ENCODE results near the gene SPTLC3.
"Not testable (repeated sequence)": the region's sequence is repeated elsewhere in the genome, so short reads cannot be mapped to it uniquely, and the experiment has no call there.

Gene SPTLC3

GRCh38 chr20:12976720-12977309 is 32.0 kb upstream of the SPTLC3 start:
- H3K4me1 Mint-ChIP-seq (ENCODE audit: low read depth in 2 of 2): no peaks in the 10 kb centered on the region
- no peak overlapping the region for H3K4me3 Mint-ChIP-seq
- no peaks in the 10 kb centered on the region for H3K27me3 Mint-ChIP-seq
- no peak for ATAC-seq (replicated peaks)
- DNase-seq: no peak
- no peak overlapping the region for H3K27ac Mint-ChIP-seq
- H3K36me3 Mint-ChIP-seq (ENCODE audit: insufficient read depth): no peaks in the 10 kb centered on the region
- peaks cover 5 to 6% of the 10 kb centered on the region in 2 donors for H3K9me3 Mint-ChIP-seq

- no peak overlapping the region for H3K27ac Mint-ChIP-seq
- ATAC-seq (replicated peaks) (no peak), DNase-seq (no peak)
- H3K27me3 Mint-ChIP-seq: no peaks in the 10 kb centered on the region
- no peaks in the 10 kb centered on the region for H3K36me3 Mint-ChIP-seq (ENCODE audit: insufficient read depth)
- H3K4me3 Mint-ChIP-seq: no peak overlapping the region
- H3K9me3 Mint-ChIP-seq: peaks cover 5 to 6% of the 10 kb centered on the region in 2 donors
- H3K4me1 Mint-ChIP-seq (ENCODE audit: low read depth in 2 of 2): no peaks in the 10 kb centered on the region
Observed at GRCh38 chr20:12977328-12978125, 31.2 kb upstream of the SPTLC3 start.

- DNase-seq (no peak), ATAC-seq (replicated peaks) (no peak)
- no peaks in the 10 kb centered on the region for H3K36me3 Mint-ChIP-seq (ENCODE audit: insufficient read depth)
- H3K4me3 Mint-ChIP-seq: no peak overlapping the region
- no peaks in the 10 kb centered on the region for H3K4me1 Mint-ChIP-seq (ENCODE audit: low read depth in 2 of 2)
- no peaks in the 10 kb centered on the region for H3K27me3 Mint-ChIP-seq
- peaks cover 5 to 6% of the 10 kb centered on the region in 2 donors for H3K9me3 Mint-ChIP-seq
- H3K27ac Mint-ChIP-seq: no peak overlapping the region
Observed at GRCh38 chr20:12978126-12978394, 30.7 kb upstream of the SPTLC3 start.

- Mint-ChIP-seq H3K27me3 (no peaks in the 10 kb centered on the region), H3K27ac (no peak overlapping the region), H3K4me3 (no peak overlapping the region), H3K9me3 (peaks cover 5 to 6% of the 10 kb centered on the region in 2 donors), H3K36me3 (ENCODE audit: insufficient read depth) (no peaks in the 10 kb centered on the region), H3K4me1 (ENCODE audit: low read depth in 2 of 2) (no peaks in the 10 kb centered on the region)
- no peak for DNase-seq
- ATAC-seq (replicated peaks): no peak
Observed at GRCh38 chr20:12978613-12979495, 29.9 kb upstream of the SPTLC3 start.

GRCh38 chr20:12979713-12980112 is 29.1 kb upstream of the SPTLC3 start:
- not testable (repeated sequence) for DNase-seq; H3K36me3 Mint-ChIP-seq (ENCODE audit: insufficient read depth); H3K27ac Mint-ChIP-seq; H3K4me1 Mint-ChIP-seq (ENCODE audit: low read depth in 2 of 2); ATAC-seq (replicated peaks); H3K27me3 Mint-ChIP-seq; H3K9me3 Mint-ChIP-seq; H3K4me3 Mint-ChIP-seq

GRCh38 chr20:12982098-12982497 is 26.7 kb upstream of the SPTLC3 start:
- DNase-seq (no peak), ATAC-seq (replicated peaks) (no peak)
- Mint-ChIP-seq H3K4me1 (ENCODE audit: low read depth in 2 of 2) (no peaks in the 10 kb centered on the region), H3K9me3 (peaks cover 3 to 6% of the 10 kb centered on the region in 2 donors), H3K36me3 (ENCODE audit: insufficient read depth) (no peaks in the 10 kb centered on the region), H3K4me3 (no peak overlapping the region), H3K27me3 (no peaks in the 10 kb centered on the region), H3K27ac (no peak overlapping the region)

- Mint-ChIP-seq H3K36me3 (ENCODE audit: insufficient read depth) (no peaks in the 10 kb centered on the region), H3K4me3 (no peak overlapping the region)
Observed at GRCh38 chr20:12984069-12984765, 24.6 kb upstream of the SPTLC3 start.

GRCh38 chr20:12984863-12985262 is 23.9 kb upstream of the SPTLC3 start:
- ATAC-seq (replicated peaks) (no peak), DNase-seq (no peak)
- Mint-ChIP-seq H3K4me3 (no peak overlapping the region), H3K4me1 (ENCODE audit: low read depth in 2 of 2) (no peaks in the 10 kb centered on the region), H3K27me3 (no peaks in the 10 kb centered on the region), H3K27ac (no peak overlapping the region), H3K36me3 (ENCODE audit: insufficient read depth) (no peaks in the 10 kb centered on the region), H3K9me3 (peaks cover 0 to 6% of the 10 kb centered on the region in 2 donors)

More at GRCh38 chr20:12984069-12984765, 24.6 kb upstream of the SPTLC3 start:
- DNase-seq (no peak), ATAC-seq (replicated peaks) (no peak)
- Mint-ChIP-seq H3K27me3 (no peaks in the 10 kb centered on the region), H3K4me1 (ENCODE audit: low read depth in 2 of 2) (no peaks in the 10 kb centered on the region), H3K27ac (no peak overlapping the region), H3K9me3 (peaks cover 0 to 6% of the 10 kb centered on the region in 2 donors)

GRCh38 chr20:12987261-12987660 is 21.5 kb upstream of the SPTLC3 start:
- no peak for DNase-seq
- no peak overlapping the region for H3K27ac Mint-ChIP-seq
- peaks cover 0 to 2% of the 10 kb centered on the region in 2 donors for H3K9me3 Mint-ChIP-seq
- no peak for ATAC-seq (replicated peaks)
- H3K4me3 Mint-ChIP-seq: no peak overlapping the region
- H3K36me3 Mint-ChIP-seq (ENCODE audit: insufficient read depth): no peaks in the 10 kb centered on the region
- H3K27me3 Mint-ChIP-seq: no peaks in the 10 kb centered on the region
- H3K4me1 Mint-ChIP-seq (ENCODE audit: low read depth in 2 of 2): no peaks in the 10 kb centered on the region

- ATAC-seq (replicated peaks) (no peak), DNase-seq (no peak)
- Mint-ChIP-seq H3K36me3 (ENCODE audit: insufficient read depth) (no peaks in the 10 kb centered on the region), H3K27ac (no peak overlapping the region), H3K4me1 (ENCODE audit: low read depth in 2 of 2) (no peaks in the 10 kb centered on the region), H3K4me3 (no peak overlapping the region), H3K27me3 (no peaks in the 10 kb centered on the region), H3K9me3 (peaks cover 0 to 2% of the 10 kb centered on the region in 2 donors)
Observed at GRCh38 chr20:12989586-12990115, 19.1 kb upstream of the SPTLC3 start.

- DNase-seq (no peak), ATAC-seq (replicated peaks) (no peak)
- Mint-ChIP-seq H3K4me3 (no peak overlapping the region), H3K9me3 (peaks cover 0 to 3% of the 10 kb centered on the region in 2 donors), H3K27me3 (no peaks in the 10 kb centered on the region), H3K36me3 (ENCODE audit: insufficient read depth) (no peaks in the 10 kb centered on the region), H3K27ac (no peak overlapping the region), H3K4me1 (ENCODE audit: low read depth in 2 of 2) (no peaks in the 10 kb centered on the region)
Observed at GRCh38 chr20:12997128-12997655, 11.6 kb upstream of the SPTLC3 start.

- H3K27me3 Mint-ChIP-seq: no peaks in the 10 kb centered on the region
- DNase-seq: no peak
- ATAC-seq (replicated peaks): no peak
- H3K4me1 Mint-ChIP-seq (ENCODE audit: low read depth in 2 of 2): no peaks in the 10 kb centered on the region
- H3K36me3 Mint-ChIP-seq (ENCODE audit: insufficient read depth): no peaks in the 10 kb centered on the region
- no peak overlapping the region for H3K4me3 Mint-ChIP-seq
- peaks cover 0 to 6% of the 10 kb centered on the region in 2 donors for H3K9me3 Mint-ChIP-seq
- H3K27ac Mint-ChIP-seq: no peak overlapping the region
Observed at GRCh38 chr20:12998046-12998445, 10.7 kb upstream of the SPTLC3 start.

GRCh38 chr20:12999201-12999600 is 9.6 kb upstream of the SPTLC3 start:
- Mint-ChIP-seq H3K36me3 (ENCODE audit: insufficient read depth) (no peaks in the 10 kb centered on the region), H3K27ac (no peak overlapping the region), H3K4me3 (no peak overlapping the region), H3K4me1 (ENCODE audit: low read depth in 2 of 2) (no peaks in the 10 kb centered on the region), H3K9me3 (peaks cover 0 to 6% of the 10 kb centered on the region in 2 donors), H3K27me3 (no peaks in the 10 kb centered on the region)
- DNase-seq: no peak
- ATAC-seq (replicated peaks): no peak

Data from effector memory CD8-positive, alpha-beta T cell (primary cell).